PC-3 (cell line): ENCODE measurements around the gene DEPDC1B. TPM values are rescaled to one million over a fixed set of nuclear protein-coding genes. Genes with fewer than 3 reads are reported as not detected.

Source experiments
- ATAC-seq: fragments of 200-7000 bp; cut with Tn5 transposase; 2 replicates; pipeline ENCODE4 v1.9.1; 2020; ENCODE audit warnings: mild to moderate bottlenecking, moderate library complexity
- BruUV-seq: library from RNA; stranded (reverse); fragments of 400-500 nt; replicated peaks from 2 replicates; lab custom pipeline; 2021; lab: Mats Ljungman, UMichigan
- CTCF ChIA-PET: fragments of 300-600 bp; sonication (Branson Sonifier 250); formaldehyde crosslinking; loops from one replicate; lab custom pipeline; 2022; ENCODE audit warnings: antibody characterized with exemption; lab: Charles Lee
- POLR2A ChIA-PET: fragments of 300-600 bp; sonication (Branson Sonifier 250); formaldehyde crosslinking; loops from one replicate; lab custom pipeline; 2022; ENCODE audit warnings: antibody characterized with exemption; ENCODE audit not compliant: unreplicated experiment; lab: Charles Lee
- DNase-seq: peaks from one replicate; pipeline ENCODE4 v3.0.0-alpha.2; 2015
- H2AFZ ChIP-seq: fragments of 300-600 bp; sonication (generic); 2 replicates; pipeline ENCODE4 v1.6.0; 2016; ENCODE audit warnings: antibody characterized with exemption, low read length
- H3F3A ChIP-seq: fragments of 300-600 bp; sonication (generic); one replicate; pipeline ENCODE4 v1.6.0; 2017; ENCODE audit warnings: antibody characterized with exemption, low read length, control low read depth, mild to moderate bottlenecking; ENCODE audit not compliant: unreplicated experiment
- H3K27ac ChIP-seq: fragments of 300-600 bp; sonication (generic); 2 replicates; pipeline ENCODE4 v1.5.1; 2016; ENCODE audit warnings: mild to moderate bottlenecking, low read length
- H3K27me3 ChIP-seq: fragments of 300-600 bp; sonication (generic); 2 replicates; pipeline ENCODE4 v1.6.1; 2016; ENCODE audit warnings: low read length, mixed read lengths
- H3K36me3 ChIP-seq: fragments of 300-600 bp; sonication (generic); 2 replicates; pipeline ENCODE4 v1.6.1; 2016; ENCODE audit warnings: low read depth, mixed run types, low read length, mixed read lengths
- H3K4me1 ChIP-seq: fragments of 300-600 bp; sonication (generic); 2 replicates; pipeline ENCODE4 v1.5.1; 2016; ENCODE audit warnings: low read length; ENCODE audit not compliant: insufficient read depth
- H3K4me2 ChIP-seq: fragments of 300-600 bp; sonication (generic); 2 replicates; pipeline ENCODE4 v1.6.0; 2016; ENCODE audit warnings: low read length
- H3K4me3 ChIP-seq: fragments of 300-600 bp; sonication (generic); 2 replicates; pipeline ENCODE4 v1.5.1; 2016; ENCODE audit warnings: mild to moderate bottlenecking, low read length, mixed read lengths
- H3K79me2 ChIP-seq: fragments of 300-600 bp; sonication (generic); 2 replicates; pipeline ENCODE4 v1.6.1; 2017; ENCODE audit warnings: low read length, mixed read lengths
- H3K9ac ChIP-seq: fragments of 300-600 bp; sonication (generic); 2 replicates; pipeline ENCODE4 v1.6.0; 2016; ENCODE audit warnings: mild to moderate bottlenecking, low read length
- H3K9me2 ChIP-seq: fragments of 300-600 bp; sonication (generic); replicated peaks from 2 replicates; pipeline ENCODE4 v1.6.1; 2016; ENCODE audit warnings: mixed run types, low read length, mixed read lengths
- H3K9me3 ChIP-seq: fragments of 300-600 bp; sonication (generic); 2 replicates; pipeline ENCODE4 v1.6.1; 2016; ENCODE audit warnings: low read length, mixed read lengths
- H4K20me1 ChIP-seq: fragments of 300-600 bp; sonication (generic); 2 replicates; pipeline ENCODE4 v1.6.1; 2016; ENCODE audit warnings: low read length, mixed read lengths
- CTCF ChIP-seq: fragments of 300-600 bp; sonication (generic); conservative IDR thresholded peaks from 2 replicates; pipeline ENCODE4 v1.5.1; 2017; ENCODE audit warnings: antibody characterized with exemption, low read depth, mild to moderate bottlenecking, low read length
- EZH2 ChIP-seq: fragments of 300-600 bp; sonication (generic); IDR thresholded peaks from one replicate; pipeline ENCODE4 v1.6.1; 2017; ENCODE audit warnings: antibody characterized with exemption, mild to moderate bottlenecking, low read length; ENCODE audit not compliant: unreplicated experiment
- EZH2phosphoT487 ChIP-seq: fragments of 300-600 bp; sonication (generic); IDR thresholded peaks from 2 replicates; pipeline ENCODE4 v1.6.1; 2018; ENCODE audit warnings: mild to moderate bottlenecking, antibody characterized with exemption, low read length, borderline replicate concordance
- intact Hi-C: fragments of 100-400 bp; cut with micrococcal nuclease; formaldehyde crosslinking; loops from 2 replicates; pipeline ENCODE4 v1.9.0; 2023
- total RNA-seq: library from RNA; depleted of rRNA; stranded (reverse); fragments of >200 nt; gene quantifications from 2 replicates; pipeline ENCODE4 v1.2.3, GENCODE V29; 2014

The DEPDC1B gene
- total RNA-seq, 1 experiment from 2014 or later = 22.7 TPM

GRCh38 chr5:60677850-60678664 lies 21.9 kb downstream of the DEPDC1B start:
- H2AFZ ChIP-seq = no peak overlapping the region
- POLR2A ChIA-PET = no interaction called here
- peak overlapping the region; percentile 7; the same call in 1 of the 2 replicates for H3K4me3 ChIP-seq
- no peak overlapping the region for H3K9ac ChIP-seq
- 0 out of 2 replicates have a peak, but pooled peaks cover 4% of the 10 kb centered on the region for H4K20me1 ChIP-seq
- peak overlapping the region; percentile 65 for H3K27ac ChIP-seq
- peaks cover 23% of the 10 kb centered on the region for H3K4me1 ChIP-seq
- H3K36me3 ChIP-seq = no peaks in the 10 kb centered on the region
- no TSS peak for BruUV-seq
- H3K9me3 ChIP-seq = no peaks in the 10 kb centered on the region
- intact Hi-C loops = loop anchor here (1.0 to 2.0 kb wide), 6 partner anchors 21 to 251 kb away; partner anchors contain the start of gene ELOVL7
- H3F3A ChIP-seq = peaks cover 8% of the 10 kb centered on the region
- H3K79me2 ChIP-seq = peaks cover 79% of the 10 kb centered on the region
- DNase-seq (peak; percentile 82), ATAC-seq (peak; percentile 91)
- TF ChIP-seq EZH2 (no peak), EZH2phosphoT487 (no peak), CTCF (peak; percentile 70)
- peak overlapping the region; percentile 36 for H3K4me2 ChIP-seq
- H3K9me2 ChIP-seq = no peaks in the 10 kb centered on the region
- no peaks in the 10 kb centered on the region for H3K27me3 ChIP-seq
- CTCF ChIA-PET = interaction anchor here (0.6 to 0.8 kb wide), 2 partner anchors 10 to 26 kb away, joined by 3 to 5 read pairs; no protein-coding TSS in a partner anchor

GRCh38 chr5:60675286-60675685 lies 24.7 kb downstream of the DEPDC1B start:
- H3K36me3 ChIP-seq = no peaks in the 10 kb centered on the region
- intact Hi-C loops = no loop called here
- TF ChIP-seq CTCF (no peak), EZH2phosphoT487 (no peak), EZH2 (no peak)
- ATAC-seq (no peak), DNase-seq (no peak)
- no peak overlapping the region for H2AFZ ChIP-seq
- peaks cover 23% of the 10 kb centered on the region for H3K4me1 ChIP-seq
- H3K9me2 ChIP-seq = no peaks in the 10 kb centered on the region
- no peak overlapping the region for H3K4me3 ChIP-seq
- peaks cover 8% of the 10 kb centered on the region for H3F3A ChIP-seq
- BruUV-seq = no TSS peak
- no peaks in the 10 kb centered on the region for H3K9me3 ChIP-seq
- no peaks in the 10 kb centered on the region for H3K27me3 ChIP-seq
- H3K79me2 ChIP-seq = peaks cover 61% of the 10 kb centered on the region
- ChIA-PET POLR2A (no interaction called here), CTCF (interaction anchor here (0.7 to 1.1 kb wide), 2 partner anchors 9 to 25 kb away, joined by 4 to 7 read pairs; partner anchors contain the start of gene DEPDC1B)
- 0 out of 2 replicates have a peak, but pooled peaks cover 4% of the 10 kb centered on the region for H4K20me1 ChIP-seq
- no peak overlapping the region for H3K4me2 ChIP-seq
- no peak overlapping the region for H3K9ac ChIP-seq
- no peak overlapping the region for H3K27ac ChIP-seq
